ENCODE measurements around the gene MAPK12. TPM values are rescaled to one million over a fixed set of nuclear protein-coding genes. Genes with fewer than 3 reads are reported as not detected.

Gene MAPK12
- total and polyA plus RNA-seq, 2 donors = 9.3 to 21.3 TPM

DNA sequence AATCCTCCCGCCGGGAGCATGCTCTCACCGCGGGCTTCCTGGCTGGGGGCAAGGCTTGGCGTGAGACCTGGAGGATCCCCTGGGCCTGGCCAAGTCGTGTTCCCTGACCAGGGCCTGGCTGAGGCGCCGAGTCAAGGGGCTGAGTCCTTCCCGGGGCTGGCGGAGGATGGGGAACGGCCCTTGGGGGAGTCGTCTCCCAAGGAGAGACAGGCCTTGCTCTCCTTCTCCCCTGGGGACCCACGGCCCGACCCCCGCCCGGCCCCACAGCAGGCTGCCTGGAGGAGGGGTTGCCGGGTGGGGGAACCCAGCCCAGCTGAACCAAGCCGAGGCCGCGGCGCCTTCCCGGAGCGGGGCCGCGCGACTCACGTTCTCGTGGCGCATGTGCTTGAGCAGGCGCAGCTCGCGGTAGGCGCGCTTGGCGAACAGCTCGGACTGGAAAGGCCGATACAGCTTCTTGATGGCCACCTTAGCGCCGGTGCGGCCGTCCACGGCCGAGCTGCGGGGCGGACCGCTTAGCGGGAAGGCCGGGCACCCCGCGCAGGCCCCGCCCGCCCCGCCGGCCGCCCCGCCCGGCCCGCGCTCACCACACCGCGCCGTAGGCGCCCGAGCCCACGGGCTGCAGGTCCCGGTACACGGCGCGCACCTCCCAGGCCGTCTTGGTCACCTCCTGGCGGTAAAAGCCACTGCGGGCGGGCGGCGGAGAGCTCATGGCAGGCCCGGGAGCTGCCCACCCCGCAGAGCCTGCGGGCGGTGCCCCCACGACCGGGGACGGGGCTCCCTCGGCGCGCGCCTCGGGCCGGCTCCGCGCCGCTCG is 475 bp downstream of the MAPK12 start:
- Histone ChIP-seq H3K27ac (ENCODE audit: low read depth) (no peak overlapping the region), H3K4me1 (ENCODE audit: insufficient read depth) (peaks cover 3% of the 10 kb centered on the region), H3K4me3 (ENCODE audit: low read depth, low read length) (peak overlapping the region; percentile 57), H3K36me3 (ENCODE audit: insufficient read depth) (no peaks in the 10 kb centered on the region)
- no peak for DNase-seq (ENCODE audit: extremely low spot score)
- WGBS = under 1% methylated on average over 92 of the region's 92 CpGs

DNA sequence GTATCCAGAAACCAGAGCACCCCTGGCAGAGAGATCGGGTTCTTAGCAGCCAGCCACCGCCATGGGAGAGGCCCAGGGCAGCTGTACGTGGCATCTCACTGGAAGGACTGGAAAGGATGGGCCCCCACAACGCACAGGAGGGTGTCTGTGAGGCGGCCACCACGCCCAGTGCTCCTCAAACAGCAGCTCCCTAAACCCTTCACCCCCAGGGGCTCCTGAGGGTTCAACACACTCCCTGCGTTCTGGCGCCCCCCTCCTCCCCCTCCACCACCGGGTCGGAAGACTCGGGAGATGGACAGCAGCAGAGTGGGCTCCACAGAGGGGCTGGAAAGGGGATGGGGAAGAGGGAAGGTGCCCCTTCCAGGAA is 1.1 kb downstream of the MAPK12 start:
- Histone ChIP-seq H3K4me1 (ENCODE audit: insufficient read depth) (peaks cover 3% of the 10 kb centered on the region), H3K27ac (ENCODE audit: low read depth) (no peak overlapping the region), H3K36me3 (ENCODE audit: insufficient read depth) (no peaks in the 10 kb centered on the region), H3K4me3 (ENCODE audit: low read depth, low read length) (peak overlapping the region; percentile 57)
- no peak for DNase-seq (ENCODE audit: extremely low spot score)
- 28% methylated on average over 11 of the region's 11 CpGs for WGBS

DNA sequence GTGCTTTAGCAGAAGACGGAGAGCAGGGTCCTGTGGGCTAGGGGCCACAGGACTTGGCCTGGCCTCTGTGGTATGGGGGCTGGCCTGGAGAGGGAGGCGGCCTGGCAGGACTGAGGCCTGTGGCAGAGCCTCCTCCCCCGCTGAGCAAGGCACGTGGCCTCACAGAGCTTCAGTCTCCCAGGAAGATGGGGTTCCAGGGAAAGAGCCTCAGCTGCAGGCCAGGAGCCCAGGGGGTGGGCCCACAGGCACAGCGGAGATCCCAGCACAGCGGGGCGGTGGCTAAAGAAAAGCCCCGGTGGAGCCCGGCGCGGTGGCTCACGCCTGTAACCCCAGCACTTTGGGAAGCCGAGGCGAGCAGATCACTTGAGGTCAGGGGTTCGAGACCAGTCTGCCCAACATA is 2.2 kb downstream of the MAPK12 start:
- Histone ChIP-seq H3K4me1 (ENCODE audit: insufficient read depth) (peaks cover 3% of the 10 kb centered on the region), H3K36me3 (ENCODE audit: insufficient read depth) (no peaks in the 10 kb centered on the region), H3K4me3 (ENCODE audit: low read depth, low read length) (no peak overlapping the region), H3K27ac (ENCODE audit: low read depth) (no peak overlapping the region)
- DNase-seq (ENCODE audit: extremely low spot score) = no peak
- WGBS = 92% methylated on average over 15 of the region's 15 CpGs

DNA sequence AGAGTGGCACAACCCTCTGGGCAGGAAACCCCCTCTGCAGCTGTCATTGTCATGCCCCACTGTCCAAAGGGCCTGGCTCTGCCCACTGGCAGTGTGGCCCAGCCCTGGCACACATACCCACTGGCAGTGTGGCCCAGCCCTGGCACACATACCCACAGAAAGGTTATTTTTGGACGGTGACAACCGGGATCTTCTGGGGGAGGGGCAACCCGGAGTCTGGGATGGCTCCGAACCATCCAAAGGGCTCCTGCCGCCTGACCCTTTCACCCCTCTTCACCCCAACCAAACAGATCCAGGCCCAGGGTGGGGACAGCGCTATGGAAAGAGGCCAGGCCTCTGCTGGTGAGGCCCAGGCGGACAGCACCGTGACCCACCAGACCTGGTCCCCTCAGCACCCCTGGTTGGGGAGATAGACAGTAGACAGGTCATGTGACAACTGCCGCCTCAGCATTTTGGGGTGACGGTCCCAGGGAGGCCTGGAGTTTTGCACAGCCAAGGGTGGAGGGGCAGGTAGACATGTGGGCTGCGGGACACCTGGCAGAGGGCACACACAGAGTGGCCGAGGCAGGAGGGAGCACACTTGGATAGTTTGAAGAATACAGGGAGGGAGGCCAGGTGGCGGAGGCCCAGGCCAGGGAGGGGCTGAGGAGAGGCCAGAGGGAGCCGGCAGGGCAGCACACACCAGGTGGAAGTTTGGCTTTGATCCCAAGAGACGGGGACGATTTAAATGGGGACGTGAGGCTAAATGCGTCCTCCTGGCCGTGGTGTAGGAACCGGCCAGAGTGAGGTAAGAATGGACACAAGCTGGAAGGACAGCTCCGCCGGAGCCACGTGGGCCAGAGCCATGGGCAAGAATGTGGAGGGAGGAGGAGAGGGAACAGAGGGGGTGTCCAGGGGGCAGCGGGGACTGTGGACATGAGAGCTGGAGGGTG is 2.9 kb downstream of the MAPK12 start:
- Histone ChIP-seq H3K27ac (ENCODE audit: low read depth) (no peak overlapping the region), H3K4me3 (ENCODE audit: low read depth, low read length) (no peak overlapping the region), H3K36me3 (ENCODE audit: insufficient read depth) (no peaks in the 10 kb centered on the region), H3K4me1 (ENCODE audit: insufficient read depth) (peaks cover 3% of the 10 kb centered on the region)
- no peak for DNase-seq (ENCODE audit: extremely low spot score)
- WGBS = 77% methylated on average over 24 of the region's 24 CpGs

DNA sequence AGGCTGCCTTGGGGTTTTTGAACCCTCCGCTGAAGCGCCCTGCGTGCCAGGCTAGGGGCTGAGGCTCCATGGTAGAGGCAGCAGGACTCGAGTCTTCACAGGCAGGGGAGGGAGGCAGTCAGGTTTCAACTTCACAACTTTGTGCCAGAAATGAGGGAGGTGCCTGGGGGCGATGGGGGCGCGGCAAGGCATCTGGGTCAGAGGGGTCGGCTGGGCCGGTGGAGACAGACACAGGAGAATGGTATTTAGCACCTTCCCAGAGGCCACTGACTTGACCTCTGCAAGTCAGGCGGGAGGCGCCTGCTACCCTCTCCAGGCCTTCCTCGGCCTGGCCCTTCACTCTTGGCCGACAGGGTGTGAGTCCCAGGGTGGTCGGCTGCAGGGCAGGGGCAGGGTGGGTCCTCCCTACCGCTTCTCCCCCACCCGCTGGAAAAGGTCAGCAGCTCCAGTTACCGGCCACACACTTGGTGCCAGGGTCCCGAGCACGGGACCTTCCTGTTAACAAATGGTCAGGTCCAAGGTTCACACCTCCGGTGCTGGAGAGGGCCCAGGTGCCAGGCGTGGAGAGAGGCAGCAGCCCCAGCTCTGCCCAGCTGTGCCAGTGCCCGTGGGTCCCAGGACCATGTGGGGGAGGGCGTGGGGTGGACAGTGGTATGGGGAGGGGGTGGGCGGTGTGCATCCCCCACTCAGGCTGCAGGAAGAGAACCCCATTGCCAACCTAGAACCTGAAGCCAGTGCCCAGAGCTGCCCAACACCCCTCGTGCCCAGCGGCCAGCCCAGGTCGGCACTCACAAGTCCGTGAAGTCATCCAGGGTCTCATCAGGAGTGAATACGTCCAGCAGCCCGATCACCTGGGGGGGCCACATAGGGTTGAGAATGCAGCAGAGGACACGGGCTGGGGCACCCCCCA is 3.8 kb downstream of the MAPK12 start:
- Histone ChIP-seq H3K4me3 (ENCODE audit: low read depth, low read length) (no peak overlapping the region), H3K4me1 (ENCODE audit: insufficient read depth) (peaks cover 3% of the 10 kb centered on the region), H3K36me3 (ENCODE audit: insufficient read depth) (no peaks in the 10 kb centered on the region), H3K27ac (ENCODE audit: low read depth) (no peak overlapping the region)
- no peak for DNase-seq (ENCODE audit: extremely low spot score)
- WGBS = 78% methylated on average over 31 of the region's 31 CpGs

DNA sequence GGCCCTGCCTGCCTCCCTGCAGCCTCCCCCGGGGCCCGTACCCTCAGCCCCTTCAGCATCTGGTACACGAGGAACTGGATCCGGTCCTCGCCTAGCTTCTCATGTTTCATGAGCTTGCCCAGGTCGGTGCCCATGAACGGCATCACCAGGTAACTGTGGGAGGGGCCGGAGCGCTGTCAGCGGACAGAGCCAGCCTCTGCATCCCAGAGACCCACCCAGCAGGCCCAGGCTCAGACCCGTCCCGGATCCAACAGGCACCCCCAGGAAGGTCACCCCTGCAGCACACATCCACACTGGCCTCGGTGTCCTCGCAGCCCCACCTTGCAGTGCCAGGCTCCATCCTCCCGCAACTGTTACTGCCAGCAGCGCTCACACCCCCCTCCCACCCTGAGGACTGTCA is 4.4 kb downstream of the MAPK12 start:
- 85% methylated on average over 16 of the region's 16 CpGs for WGBS
- no peak overlapping the region for H3K27ac ChIP-seq (ENCODE audit: low read depth)
- H3K36me3 ChIP-seq (ENCODE audit: insufficient read depth) = no peaks in the 10 kb centered on the region
- H3K4me3 ChIP-seq (ENCODE audit: low read depth, low read length) = no peak overlapping the region
- peaks cover 3% of the 10 kb centered on the region for H3K4me1 ChIP-seq (ENCODE audit: insufficient read depth)
- no peak for DNase-seq (ENCODE audit: extremely low spot score)

DNA sequence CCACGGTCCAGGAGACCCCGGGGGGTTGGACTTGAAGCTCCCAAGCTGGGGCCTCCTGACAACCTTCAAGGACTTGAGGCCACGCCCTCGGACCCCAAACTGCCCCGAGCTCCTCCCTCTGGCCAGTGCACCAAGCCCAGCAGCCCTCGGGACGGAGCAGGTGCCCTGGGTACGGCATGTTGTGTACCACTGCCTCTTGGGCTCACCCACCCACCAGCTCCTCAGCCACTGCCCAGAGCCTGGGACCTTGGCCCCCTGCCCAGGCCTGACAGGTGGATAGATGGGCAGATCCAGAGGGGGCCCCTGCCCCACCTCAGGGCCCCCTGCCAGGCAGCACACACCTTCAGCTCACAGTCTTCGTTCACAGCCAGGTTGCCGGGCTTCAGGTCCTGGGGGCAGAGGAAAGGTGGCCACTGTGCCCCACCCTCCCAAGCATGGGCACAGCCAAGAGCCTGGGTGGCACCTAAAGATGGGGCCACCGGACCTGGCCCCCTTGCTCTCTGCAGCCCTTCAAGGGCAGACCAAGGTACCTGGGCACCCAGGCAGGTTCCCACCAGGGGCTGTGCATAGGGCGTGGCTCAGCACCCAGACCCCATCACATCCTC is 5.1 kb downstream of the MAPK12 start:
- Histone ChIP-seq H3K27ac (ENCODE audit: low read depth) (no peak overlapping the region), H3K4me1 (ENCODE audit: insufficient read depth) (peaks cover 3% of the 10 kb centered on the region), H3K36me3 (ENCODE audit: insufficient read depth) (no peaks in the 10 kb centered on the region), H3K4me3 (ENCODE audit: low read depth, low read length) (no peak overlapping the region)
- DNase-seq (ENCODE audit: extremely low spot score) = no peak
- 87% methylated on average over 12 of the region's 12 CpGs for WGBS

DNA sequence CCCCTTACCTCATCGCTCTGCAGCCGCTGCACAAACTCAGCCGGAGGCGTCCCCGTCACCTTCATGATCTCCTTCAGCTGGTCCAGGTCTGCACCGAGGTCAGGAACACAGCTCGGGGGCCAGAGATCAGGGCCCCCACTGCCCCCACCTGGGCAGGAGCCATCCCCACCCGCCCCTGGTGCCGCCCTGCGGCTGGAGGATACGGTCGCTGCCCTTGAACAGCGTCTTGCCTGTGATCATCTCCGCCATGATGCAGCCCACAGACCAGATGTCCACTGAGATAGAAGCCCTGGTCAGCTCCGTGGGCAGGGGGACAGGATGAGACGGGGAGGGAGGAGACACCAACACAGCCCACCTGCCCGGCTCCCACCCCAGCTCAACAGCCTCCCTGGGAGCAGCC is 5.9 kb downstream of the MAPK12 start:
- Histone ChIP-seq H3K27ac (ENCODE audit: low read depth) (no peak overlapping the region), H3K4me1 (ENCODE audit: insufficient read depth) (peaks cover 2% of the 10 kb centered on the region), H3K4me3 (ENCODE audit: low read depth, low read length) (no peak overlapping the region), H3K36me3 (ENCODE audit: insufficient read depth) (no peaks in the 10 kb centered on the region)
- WGBS = 91% methylated on average over 17 of the region's 17 CpGs
- no peak for DNase-seq (ENCODE audit: extremely low spot score)

DNA sequence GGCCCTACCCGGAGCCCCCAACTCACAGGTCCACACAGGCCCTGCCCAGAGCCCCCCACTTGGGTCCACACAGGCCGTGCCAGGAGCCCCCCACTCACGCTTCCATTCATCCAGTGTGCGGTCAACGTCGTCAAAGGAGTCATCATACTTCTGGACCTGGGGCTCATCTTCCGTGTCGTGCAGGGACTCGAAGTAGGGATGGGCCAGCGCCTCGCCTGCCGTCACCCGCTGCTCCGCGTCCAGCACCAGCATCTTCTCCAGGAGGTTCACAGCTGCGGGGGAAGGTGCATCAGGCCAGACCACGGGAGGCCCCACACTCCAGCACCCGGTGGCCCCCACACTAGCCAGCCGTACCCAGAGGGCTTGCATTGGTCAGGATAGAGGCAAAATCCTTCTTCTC is 6.4 kb downstream of the MAPK12 start:
- no peaks in the 10 kb centered on the region for H3K4me1 ChIP-seq (ENCODE audit: insufficient read depth)
- no peak overlapping the region for H3K4me3 ChIP-seq (ENCODE audit: low read depth, low read length)
- H3K36me3 ChIP-seq (ENCODE audit: insufficient read depth) = no peaks in the 10 kb centered on the region
- 87% methylated on average over 19 of the region's 19 CpGs for WGBS
- H3K27ac ChIP-seq (ENCODE audit: low read depth) = no peak overlapping the region
- no peak for DNase-seq (ENCODE audit: extremely low spot score)

DNA sequence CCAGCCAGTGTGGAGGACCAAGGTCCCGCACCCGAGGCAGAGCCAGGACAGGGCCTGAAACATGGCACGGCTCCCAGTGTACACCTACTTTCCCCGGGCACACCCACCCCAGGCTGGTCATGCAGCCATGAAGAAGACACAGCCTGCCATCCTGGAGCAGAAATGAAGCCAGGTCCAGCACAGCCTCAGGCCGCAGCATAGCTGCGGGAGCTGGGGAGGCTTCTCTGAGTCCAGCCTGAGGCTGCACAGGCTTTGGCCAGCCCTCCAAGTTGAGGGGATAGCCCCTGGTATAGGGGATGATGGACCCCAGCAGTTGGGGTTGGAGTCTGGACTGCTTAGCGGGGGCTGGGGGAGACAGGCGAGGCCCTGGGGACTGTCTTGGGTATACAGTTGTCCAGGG is 7.5 kb downstream of the MAPK12 start:
- DNase-seq (ENCODE audit: extremely low spot score) = no peak
- Histone ChIP-seq H3K4me1 (ENCODE audit: insufficient read depth) (no peaks in the 10 kb centered on the region), H3K4me3 (ENCODE audit: low read depth, low read length) (no peak overlapping the region), H3K27ac (ENCODE audit: low read depth) (no peak overlapping the region), H3K36me3 (ENCODE audit: insufficient read depth) (no peaks in the 10 kb centered on the region)
- WGBS = 76% methylated on average over 8 of the region's 8 CpGs

DNA sequence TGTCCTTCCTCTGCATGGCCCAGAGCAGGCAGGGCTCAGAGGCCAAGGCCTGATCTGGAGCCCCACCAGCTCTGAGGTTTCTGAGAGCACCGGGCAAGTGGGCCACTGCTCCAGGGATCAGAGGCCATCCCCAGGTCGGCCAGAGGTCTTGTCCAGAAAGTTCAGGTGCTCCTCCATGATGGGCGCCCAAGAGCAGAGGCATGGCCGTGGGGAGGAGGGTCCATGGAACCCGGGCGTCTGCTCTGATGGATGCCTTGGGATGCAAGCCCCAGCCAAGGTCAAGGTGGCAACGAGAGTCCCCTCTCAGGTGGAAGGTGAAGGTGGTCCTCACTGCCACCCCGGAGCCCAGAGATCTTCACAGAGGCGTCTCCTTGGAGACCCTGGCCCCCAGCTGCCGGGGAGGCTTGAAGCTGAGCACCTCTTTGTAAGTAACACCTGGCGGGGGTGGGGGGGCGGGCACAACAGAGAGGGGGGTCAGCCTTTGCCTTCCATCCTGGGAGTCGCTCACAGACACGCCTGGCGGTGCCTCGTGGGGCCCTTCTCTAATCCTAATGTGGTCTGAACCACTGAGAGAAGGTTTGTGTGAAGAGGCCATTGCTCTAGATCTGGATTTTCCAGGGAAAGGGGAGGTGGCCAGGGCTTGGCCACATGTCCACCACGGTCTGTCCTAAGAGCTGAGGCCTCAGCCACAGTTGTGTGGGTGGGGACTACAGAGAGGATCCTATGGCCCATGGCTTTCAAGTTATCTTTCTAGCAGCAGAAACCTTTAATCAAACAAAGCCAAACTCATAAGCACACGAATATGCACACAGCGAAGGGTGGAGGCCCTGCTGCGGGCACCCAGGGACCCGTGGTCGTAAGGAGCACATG is 8.2 kb downstream of the MAPK12 start:
- Histone ChIP-seq H3K4me1 (ENCODE audit: insufficient read depth) (no peaks in the 10 kb centered on the region), H3K27ac (ENCODE audit: low read depth) (no peak overlapping the region), H3K36me3 (ENCODE audit: insufficient read depth) (no peaks in the 10 kb centered on the region), H3K4me3 (ENCODE audit: low read depth, low read length) (no peak overlapping the region)
- no peak for DNase-seq (ENCODE audit: extremely low spot score)
- WGBS = 82% methylated on average over 22 of the region's 22 CpGs
